Loucy (cell line): ENCODE data around the gene DGCR6L.
"Not testable (repeated sequence)": the region's sequence is repeated elsewhere in the genome, so short reads cannot be mapped to it uniquely, and the experiment has no call there.

Experiments used
- CTCF ChIP-seq: fragments of 200-600 bp; sonication (generic); conservative IDR thresholded peaks from 2 replicates; pipeline ENCODE4 v1.5.1; 2014; ENCODE audit warnings: mild to moderate bottlenecking, antibody characterized with exemption, low read length
- EZH2phosphoT487 ChIP-seq: fragments of 200-600 bp; IDR thresholded peaks from 2 replicates; pipeline ENCODE4 v1.6.1; 2018; ENCODE audit warnings: antibody characterized with exemption, mild to moderate bottlenecking, moderate library complexity, borderline replicate concordance

DNA sequence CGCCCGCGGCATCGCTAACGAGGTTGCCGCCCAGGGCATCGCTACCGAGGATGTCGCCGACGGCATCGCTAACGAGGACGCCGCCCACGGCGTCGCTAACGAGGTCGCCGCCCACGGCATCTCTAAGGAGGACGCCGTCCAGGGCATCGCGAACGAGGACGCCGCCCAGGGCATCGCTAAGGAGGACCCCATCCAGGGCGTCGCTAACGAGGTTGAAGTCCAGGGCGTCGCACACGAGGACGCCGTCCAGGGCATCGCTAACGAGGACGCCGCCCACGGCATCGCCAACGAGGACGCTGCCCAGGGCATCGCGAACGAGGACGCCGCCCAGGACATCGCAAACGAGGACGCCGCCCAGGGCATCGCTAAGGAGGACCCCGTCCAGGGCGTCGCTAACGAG lies 40.4 kb upstream of the DGCR6L start:
- not testable (repeated sequence) for TF ChIP-seq CTCF, EZH2phosphoT487
